Stimulated activated CD8-positive, alpha-beta memory T cell treated with anti-CD3 and anti-CD28 coated beads, Interleukin-12 subunit alpha, Interleukin-12 subunit beta, amount 100 ng/mL, for 1 hour (primary cell): ENCODE measurements around the gene GNB3.

Source experiments
- DNase-seq: peaks from one replicate; pipeline ENCODE4 v3.0.0-alpha.2; 2020; ENCODE audit warnings: low read depth

Gene GNB3

DNA sequence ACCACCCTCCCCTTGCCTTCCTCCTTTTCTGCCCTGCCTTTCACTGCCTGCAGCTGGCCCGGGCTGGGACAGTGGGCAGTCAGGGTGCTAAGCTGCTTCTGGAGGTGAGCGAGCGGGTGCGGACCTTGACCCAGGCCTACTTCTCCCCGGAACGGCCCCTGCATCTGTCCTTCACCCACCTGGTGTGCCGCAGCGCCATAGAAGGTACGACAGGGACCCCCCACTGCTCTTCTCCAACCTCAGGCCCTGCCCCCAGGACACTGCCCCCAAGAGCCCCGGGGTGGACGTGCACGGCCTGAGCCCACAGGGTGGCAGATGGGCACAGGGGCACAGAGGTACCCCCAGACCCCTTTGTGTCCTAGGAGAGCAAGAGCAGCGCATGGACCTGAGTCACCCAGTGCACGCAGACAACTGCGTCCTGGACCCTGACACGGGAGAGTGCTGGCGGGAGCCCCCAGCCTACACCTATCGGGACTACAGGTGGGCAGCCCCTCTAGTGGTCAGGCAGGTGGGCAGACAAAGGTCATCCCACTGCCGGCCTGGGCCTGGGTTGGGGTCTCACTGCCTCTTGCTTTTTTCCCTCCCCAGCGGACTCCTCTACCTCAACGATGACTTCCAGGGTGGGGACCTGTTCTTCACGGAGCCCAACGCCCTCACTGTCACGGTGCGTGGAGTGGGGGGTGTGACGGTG, 3.2 kb upstream of the GNB3 start:
- DNase-seq: no peak

DNA sequence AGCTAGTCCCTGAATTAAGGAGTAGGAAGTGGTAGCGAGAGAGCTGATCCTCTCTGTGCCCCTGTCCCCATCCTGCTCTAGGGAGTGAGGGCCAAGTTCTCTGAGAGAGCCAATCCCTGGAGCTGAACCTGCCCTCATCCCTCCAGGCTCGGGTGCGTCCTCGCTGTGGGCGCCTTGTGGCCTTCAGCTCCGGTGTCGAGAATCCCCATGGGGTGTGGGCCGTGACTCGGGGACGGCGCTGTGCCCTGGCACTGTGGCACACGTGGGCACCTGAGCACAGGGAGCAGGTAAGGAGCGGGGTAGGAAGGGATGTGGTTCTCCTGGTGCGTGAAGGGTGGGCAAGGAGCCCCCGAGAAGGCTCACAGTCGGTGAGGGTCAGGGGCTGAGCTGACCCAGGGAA, 1.9 kb upstream of the GNB3 start:
- no peak for DNase-seq

DNA sequence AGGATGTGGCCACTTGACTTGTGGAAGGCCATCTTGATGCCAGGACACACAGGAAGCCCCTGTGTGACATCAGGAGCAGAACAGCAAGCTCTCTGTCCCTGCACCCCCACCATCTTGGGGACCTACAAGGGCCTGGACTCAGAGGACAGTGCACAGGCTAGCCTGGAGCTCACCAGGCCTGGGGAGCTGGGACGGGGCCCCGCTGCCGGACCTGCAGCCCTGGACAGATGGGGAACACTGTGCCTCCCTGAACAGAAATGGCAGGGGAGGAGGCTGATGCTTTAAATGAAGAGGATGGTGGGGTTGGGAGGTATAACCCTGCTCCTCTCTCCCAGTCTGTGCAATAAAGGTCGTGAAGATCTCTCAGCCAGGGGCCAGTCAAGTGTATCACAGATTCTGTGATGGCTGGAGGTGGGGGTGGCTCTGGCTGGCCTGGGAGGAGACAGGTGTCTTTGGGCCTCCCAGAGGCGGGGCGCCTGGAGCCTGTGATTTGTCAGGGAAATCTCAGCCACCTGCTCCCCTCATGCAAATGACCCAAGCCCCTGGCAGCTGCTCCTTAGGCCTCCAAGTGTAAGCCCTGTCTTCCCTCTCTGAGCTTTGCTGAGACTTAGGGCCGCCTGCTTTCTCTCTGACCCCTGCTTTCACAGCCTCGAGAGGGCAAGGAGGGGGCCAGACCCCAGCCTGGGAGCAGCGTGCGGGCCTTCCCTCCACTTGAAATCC, 1.1 kb upstream of the GNB3 start:
- no peak for DNase-seq

DNA sequence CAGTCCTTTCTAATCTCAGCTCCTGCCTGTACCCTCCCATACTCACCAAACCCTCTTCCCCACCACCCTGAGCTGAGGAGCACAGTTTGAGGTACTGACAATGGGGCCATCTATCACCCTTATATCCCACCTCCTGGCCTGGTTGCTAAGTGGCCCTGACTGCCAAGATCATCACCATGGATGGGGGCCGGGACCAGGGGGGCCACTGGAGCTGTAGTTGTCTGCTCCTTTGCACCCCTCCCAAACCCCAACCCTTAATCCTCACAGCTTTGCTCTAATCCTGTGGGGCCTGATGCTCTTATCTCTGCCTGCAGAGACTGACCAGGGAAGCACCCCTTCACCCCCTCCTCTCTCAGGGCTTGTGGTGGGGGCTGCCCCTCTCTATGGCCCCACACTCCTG, 395 bp upstream of the GNB3 start:
- no peak for DNase-seq

DNA sequence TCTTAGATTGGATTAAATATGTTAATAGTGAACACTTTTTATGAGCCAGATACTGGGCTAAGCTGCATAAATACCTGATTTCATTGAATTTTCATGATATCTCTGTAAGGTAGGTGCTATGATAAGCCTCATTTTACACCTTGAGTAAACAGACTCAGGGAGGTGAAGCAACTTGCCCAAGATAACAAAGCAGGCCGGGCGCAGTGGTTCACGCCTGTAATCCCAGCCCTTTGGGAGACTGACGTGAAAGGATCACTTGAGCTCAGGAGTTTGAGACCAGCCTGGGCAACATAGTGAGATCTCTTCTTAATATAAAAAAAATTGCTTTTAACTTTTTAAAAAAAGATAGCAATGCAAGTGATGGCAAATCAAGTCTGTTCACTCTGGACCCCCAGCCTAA, 1.4 kb downstream of the GNB3 start:
- no peak for DNase-seq

DNA sequence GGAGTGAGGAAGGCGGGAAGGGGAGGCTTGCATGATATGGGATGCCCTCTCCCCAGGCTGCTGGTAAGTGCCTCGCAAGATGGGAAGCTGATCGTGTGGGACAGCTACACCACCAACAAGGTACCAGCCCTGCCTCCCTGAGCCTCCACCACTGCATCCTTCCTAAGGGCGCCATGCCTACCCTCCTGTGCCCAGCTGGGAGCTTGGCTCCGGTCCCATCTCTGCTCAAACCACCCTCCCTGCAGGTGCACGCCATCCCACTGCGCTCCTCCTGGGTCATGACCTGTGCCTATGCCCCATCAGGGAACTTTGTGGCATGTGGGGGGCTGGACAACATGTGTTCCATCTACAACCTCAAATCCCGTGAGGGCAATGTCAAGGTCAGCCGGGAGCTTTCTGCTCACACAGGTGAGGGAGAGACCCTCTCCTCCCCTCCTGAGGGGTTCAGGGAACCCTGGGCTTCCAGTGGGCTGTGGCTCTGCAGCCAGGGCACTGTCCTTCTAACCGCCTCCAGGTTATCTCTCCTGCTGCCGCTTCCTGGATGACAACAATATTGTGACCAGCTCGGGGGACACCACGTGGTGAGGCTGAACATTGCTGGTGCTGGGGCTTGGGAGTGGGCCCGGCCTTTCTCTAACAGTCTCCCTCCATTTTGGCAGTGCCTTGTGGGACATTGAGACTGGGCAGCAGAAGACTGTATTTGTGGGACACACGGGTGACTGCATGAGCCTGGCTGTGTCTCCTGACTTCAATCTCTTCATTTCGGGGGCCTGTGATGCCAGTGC, 2.6 kb downstream of the GNB3 start:
- DNase-seq: no peak

DNA sequence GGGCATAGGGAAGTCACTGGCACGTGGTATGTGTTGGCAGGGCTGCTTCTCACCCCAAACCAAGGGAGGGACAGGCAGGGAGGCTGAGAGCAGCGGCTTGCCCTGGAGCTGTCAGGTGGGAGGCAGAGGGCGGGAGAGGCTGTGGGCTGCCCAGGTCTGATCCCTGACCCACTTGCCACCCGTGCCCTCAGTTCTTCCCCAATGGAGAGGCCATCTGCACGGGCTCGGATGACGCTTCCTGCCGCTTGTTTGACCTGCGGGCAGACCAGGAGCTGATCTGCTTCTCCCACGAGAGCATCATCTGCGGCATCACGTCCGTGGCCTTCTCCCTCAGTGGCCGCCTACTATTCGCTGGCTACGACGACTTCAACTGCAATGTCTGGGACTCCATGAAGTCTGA, 4.7 kb downstream of the GNB3 start:
- DNase-seq: no peak

DNA sequence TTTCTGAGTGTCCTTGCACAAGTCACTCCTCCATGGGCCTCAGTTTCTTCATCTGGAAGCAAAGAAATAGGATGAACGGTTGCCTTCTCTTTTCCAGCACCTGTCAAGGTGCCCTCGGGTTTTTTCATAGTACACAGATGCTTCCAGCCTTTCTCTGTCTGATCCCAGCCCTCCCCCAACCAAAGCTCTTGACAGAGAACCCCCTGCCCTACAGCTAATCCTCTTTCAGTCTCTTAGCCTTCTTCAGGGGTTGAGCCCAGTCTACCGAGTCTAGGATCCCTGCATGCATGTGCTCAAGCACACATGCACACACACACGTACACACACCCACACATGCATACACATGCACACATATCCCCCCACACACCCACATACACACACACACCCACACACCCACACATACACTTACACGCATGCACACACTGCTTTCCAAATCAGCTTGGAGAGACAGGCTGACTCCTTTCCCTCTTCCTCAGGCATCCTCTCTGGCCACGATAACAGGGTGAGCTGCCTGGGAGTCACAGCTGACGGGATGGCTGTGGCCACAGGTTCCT, 5.7 kb downstream of the GNB3 start:
- no peak for DNase-seq

DNA sequence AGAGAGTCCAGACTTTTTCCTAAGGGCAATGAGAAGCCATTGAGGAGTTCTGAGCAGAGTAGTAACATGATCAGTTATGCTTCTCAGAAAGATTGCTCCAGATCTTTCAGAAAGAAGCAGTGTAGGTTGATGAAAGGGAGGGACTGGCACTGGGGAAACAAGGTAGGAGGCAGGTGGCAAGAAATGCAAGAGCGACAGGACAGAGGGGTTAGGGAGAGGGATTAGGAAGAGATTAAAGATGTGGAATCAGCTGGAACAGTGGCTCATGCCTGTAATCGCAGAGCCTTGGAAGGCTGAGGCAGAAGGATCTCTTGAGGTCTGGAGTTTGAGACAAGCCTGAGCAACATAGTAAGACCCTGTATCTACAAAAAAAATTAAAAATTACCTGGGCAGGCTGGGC, 7.0 kb downstream of the GNB3 start:
- no peak for DNase-seq

DNA sequence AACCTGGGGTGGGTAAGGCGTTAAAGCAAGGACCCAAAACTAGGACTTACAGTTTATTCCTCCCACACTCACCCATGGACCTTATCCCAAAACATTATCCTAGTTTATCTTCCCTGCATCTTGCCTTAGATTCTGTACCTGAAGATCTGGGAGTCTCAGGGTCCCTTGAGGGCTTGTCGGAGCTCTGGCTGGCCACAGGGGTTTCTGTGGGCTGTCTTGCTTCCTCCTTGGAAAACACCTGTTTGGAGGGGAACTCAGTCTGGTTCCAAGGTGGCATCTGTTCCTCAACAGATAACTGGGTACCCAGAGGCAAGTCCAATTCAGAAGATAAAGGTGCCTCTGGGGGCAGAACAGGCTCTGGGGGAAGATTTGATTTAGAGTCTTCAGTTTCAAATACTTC, 8.7 kb downstream of the GNB3 start:
- no peak for DNase-seq

DNA sequence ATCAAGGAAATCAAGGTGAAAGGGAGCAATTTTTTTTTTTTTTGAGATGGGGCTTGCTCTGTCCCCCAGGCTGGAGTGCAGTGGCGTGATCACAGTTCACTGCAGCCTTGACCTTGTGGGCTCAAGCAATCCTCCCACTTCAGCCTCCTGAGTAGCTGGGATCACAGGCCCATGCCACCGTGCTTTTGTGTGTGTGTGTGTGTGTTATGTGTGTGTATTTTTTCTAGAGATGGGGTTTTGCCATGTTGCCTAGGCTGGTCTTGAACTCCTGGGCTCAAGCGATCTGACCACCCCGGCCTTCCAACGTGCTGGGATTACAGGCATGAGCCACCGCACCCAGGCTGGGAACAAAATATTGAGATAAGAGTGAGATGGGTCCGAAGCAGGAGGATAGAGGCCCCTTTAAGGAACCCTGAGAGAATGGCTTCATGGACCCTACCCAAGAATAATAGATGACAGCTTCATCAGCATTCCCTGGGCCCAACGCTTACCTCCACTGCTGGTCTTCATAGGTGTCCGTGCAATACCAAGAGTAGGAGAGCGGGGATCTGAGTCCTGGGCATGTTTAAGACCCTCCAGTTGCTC, 9.3 kb downstream of the GNB3 start:
- no peak for DNase-seq

DNA sequence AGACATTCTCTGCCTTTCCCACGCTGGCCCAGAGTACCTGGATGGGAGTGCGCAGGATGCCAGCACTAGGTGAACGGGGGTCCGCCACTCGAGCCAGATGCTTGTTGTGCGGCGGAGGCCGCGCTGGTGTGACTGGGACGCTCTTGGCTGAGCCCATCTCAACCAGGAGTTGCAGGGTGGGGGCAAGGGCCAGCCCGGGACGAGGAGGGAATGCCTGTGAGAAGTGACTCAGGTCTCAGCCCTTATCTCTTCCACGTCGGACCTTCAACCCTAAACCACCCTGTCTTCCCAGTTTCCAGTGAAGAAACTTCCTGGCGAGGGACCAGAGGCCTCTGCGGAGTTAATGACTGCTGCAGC, 10.0 kb downstream of the GNB3 start:
- no peak for DNase-seq

DNA sequence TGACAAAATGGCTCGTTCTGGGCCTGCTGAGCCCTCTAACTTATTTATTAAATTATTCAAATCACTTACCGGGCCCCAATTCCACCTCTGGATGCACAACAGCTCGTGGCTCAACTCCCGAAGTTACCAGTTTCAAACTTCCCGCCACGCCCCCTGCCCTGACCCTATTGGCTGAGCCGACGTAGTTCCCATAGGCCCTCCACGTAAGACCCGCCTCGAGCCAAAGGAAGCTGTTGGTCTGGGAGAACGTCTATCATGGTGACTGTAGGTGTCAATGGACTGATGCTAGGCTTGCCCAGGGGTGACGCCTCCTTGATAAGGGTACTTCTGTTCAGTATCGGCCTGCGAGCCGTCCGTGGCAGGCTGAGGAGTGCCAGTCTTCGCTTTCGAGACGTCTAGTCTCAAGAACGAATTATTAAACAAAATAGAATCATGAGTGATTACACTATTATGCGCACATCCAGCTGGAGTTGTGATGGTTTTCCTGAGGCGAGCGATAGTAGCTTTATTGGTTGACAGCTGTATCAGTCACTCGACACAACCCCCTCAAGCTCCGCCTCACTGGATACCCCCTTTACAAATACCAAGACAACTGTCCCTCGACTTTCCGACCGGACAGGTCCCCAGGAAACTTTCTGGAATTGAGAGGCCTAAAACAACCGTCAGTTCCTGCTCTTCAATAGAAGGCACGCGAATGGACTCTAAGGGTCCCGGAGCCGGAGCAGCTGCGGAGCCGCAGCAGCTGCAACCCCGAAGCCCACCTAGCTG, 10.6 kb downstream of the GNB3 start, which contains the start of gene CDCA3:
Gene CDCA3, minus strand, starts transcription at position 134 of the 768 bp plus-strand sequence. CDS start 334 bp downstream, outside the sequence.
- peak; percentile 84 for DNase-seq

DNA sequence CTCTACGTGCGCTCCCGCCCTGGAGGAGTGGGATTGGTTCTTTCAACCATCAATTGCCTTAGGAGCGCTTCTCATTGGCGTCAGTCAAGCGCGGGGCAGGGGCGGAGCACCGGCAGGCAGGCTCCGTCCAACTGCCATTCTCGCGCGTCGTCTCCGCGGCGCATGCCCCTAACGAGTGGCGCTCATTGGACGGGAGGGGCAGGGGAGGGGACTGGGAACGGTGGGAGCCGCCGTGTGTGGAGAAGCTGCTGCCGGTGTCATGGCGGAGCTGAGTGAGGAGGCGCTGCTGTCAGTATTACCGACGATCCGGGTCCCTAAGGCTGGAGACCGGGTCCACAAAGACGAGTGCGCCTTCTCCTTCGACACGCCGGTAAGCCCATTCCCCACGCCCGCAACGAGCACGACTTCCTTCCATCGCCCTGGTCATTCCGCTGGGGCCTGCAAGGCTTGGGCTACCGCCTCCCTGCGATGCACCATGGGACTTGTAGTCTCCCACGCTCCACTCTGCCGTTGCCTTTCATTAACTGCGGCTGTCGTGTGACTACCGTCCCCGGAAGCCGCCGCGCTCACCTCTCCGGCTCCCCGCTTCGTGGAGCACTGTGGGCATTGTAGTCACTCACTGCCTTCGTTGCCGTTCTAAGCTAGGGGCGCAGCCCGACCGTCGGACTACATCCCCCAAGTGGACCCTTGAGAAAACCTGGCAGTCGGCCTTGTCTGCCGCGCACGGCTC, 11.4 kb downstream of the GNB3 start, which contains the start of gene USP5:
Gene USP5, plus strand, starts transcription at position 230 of the 730 bp plus-strand sequence. Its CDS starts 30 bp downstream, at position 260.
- DNase-seq: peak; percentile 96

DNA sequence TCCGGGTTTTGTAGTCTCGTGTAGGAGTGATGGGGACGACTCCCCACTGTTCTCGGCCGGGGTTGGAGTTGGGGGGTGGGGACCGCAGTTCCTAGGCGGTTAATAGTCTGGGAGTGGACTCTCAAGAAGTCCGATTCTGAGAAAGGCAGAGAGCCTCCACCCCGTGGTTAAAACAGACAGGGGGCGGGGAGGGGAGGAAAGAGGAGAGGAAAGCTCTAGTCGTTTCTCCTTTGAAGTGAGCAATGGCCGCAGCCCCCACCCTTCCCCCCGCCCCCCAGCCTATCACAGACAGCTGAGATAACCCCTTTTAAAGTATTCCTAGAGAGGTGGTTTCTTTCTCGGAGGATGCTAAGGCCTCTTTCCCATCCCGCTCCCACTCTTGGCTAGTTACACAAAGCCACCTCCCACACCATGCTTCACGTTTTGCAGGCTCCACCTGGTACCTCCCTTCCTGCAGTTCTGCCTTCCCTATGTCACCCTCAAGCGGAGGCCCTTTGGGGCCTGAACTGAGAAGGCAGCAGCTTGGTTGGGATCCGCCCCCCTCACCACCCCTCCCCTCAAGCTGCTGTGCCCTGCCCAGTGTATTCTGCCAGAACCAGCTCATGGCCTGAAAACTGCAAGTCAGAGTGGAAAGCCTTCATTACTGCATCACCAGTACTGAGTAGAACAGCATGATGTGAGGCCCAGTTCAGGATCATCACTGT, 12.1 kb downstream of the GNB3 start:
- no peak for DNase-seq

DNA sequence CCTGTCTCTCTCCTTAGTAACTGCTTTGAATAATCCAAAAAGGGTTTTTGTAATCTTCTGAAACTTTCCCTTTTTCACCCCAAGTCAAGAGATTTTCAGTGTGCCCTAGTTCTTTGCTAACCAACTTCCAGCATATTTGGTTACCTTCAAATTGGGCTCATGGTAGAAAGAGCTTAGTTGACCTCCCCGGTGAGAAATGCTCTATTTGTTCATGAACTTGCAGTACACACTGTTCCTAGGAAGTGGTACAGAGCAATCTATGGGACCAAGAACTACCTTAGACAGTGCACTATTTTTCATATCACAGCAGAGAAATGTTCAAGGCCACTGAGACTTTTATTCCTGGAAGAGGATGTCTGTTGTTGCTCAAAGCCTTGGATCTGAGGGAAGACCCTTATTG, 12.9 kb downstream of the GNB3 start:
- DNase-seq: no peak

DNA sequence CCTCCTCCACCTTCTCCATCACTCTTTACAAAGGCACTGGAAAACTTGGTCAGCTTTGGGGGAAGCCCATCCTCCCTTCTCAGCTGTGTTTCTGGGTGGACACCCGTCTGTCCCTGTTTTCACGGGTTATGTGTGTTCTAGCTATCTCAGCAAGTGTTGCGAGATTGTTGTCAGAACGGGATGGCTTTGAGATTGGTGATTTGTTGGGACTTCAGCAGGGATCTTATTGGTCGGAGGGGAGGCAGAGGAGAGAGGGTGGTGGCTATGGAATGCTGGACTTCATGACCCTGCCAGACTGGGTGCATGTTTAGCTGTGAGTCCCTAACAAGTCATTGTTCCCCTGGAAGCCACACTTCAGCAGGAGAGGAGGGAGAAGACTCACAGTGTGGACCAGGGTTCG, 13.3 kb downstream of the GNB3 start:
- no peak for DNase-seq

DNA sequence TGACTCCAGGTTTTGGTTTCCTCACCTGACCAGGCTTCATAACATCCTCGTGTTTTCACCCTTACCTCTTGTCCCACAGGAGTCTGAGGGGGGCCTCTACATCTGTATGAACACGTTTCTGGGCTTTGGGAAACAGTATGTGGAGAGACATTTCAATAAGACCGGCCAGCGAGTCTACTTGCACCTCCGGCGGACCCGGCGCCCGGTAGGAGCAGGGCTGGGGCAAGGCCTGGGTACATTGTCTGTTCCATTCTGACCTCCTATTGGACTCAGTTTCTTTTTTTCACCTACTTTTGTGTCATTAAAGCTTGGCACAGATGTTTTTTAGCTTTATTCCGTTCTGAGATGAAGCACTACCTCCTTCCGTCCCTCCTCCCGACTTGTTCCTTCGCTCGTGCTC, 14.6 kb downstream of the GNB3 start:
- no peak for DNase-seq

DNA sequence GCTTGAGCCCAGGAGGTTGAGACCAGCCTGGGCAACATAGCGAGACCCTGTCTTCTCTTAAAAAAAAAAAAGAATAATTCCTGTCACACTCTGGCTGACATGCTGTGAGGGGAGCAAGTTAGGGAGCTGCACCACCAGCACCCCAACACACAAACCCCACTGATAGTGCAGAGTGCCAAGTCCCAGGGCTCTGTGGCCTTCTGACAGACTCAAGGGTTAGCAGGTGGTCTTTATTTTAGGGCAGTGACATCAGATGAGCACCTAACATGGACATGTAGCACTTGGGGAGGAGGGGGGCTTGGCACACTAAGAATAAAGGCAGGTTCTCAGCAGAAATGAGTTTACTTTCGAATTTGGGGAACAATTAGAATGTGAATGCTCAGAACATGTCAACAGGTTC, 18.1 kb downstream of the GNB3 start:
- DNase-seq: no peak

DNA sequence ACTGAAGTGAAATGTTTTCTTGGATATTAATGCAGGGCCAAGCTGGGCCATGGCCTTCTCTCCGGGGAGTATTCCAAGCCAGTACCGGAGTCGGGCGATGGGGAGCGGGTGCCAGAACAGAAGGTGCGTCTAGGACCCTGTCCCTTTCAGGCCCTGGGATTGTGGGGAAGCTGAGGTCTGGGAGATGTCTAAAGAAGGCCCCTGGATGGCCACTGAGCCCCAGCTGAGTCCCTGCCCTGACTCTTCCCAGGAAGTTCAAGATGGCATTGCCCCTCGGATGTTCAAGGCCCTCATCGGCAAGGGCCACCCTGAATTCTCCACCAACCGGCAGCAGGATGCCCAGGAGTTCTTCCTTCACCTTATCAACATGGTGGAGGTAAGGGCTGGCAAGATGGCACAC, 19.4 kb downstream of the GNB3 start:
- DNase-seq: no peak
